Right forelimb (tissue), 1 donor: Measurements from ENCODE around the gene RAB4B.
A peak's percentile ranks its signal among the peaks of the same experiment; 100 is the strongest.
"Not testable (repeated sequence)": the region's sequence is repeated elsewhere in the genome, so short reads cannot be mapped to it uniquely, and the experiment has no call there.

ENCODE experiments used
- DNase-seq: peaks from one replicate; pipeline ENCODE4 v3.0.0-alpha.2; 2018

The RAB4B gene

GRCh38 chr19:40804783-40805242 is 26.8 kb downstream of the RAB4B start:
- DNase-seq = no peak

GRCh38 chr19:40805258-40805868 is 27.3 kb downstream of the RAB4B start:
- no peak for DNase-seq

GRCh38 chr19:40806423-40807146 is 28.5 kb downstream of the RAB4B start:
- DNase-seq = peak; percentile 88

GRCh38 chr19:40807147-40808020 is 29.3 kb downstream of the RAB4B start:
- DNase-seq = no peak

- DNase-seq = no peak
Observed at GRCh38 chr19:40808021-40808325, 29.9 kb downstream of the RAB4B start.

GRCh38 chr19:40808497-40808896 is 30.4 kb downstream of the RAB4B start:
- DNase-seq = no peak

- DNase-seq = no peak
Observed at GRCh38 chr19:40809358-40810086, 31.5 kb downstream of the RAB4B start.

GRCh38 chr19:40810160-40810559 is 32.1 kb downstream of the RAB4B start:
- DNase-seq = no peak

- DNase-seq = peak; percentile 87
Observed at GRCh38 chr19:40810649-40811408, 32.8 kb downstream of the RAB4B start.

GRCh38 chr19:40811478-40812341 is 33.7 kb downstream of the RAB4B start:
- DNase-seq = no peak

- DNase-seq = not testable (repeated sequence)
Observed at GRCh38 chr19:40812571-40812970, 34.5 kb downstream of the RAB4B start.

GRCh38 chr19:40813182-40813581 is 35.1 kb downstream of the RAB4B start:
- DNase-seq = peak; percentile 61

GRCh38 chr19:40815223-40815622 is 37.2 kb downstream of the RAB4B start:
- DNase-seq = no peak

GRCh38 chr19:40818480-40819399 is 40.7 kb downstream of the RAB4B start:
- peak; percentile 69 for DNase-seq

- DNase-seq = not testable (repeated sequence)
Observed at GRCh38 chr19:40819479-40820234, 41.6 kb downstream of the RAB4B start.

GRCh38 chr19:40822161-40822560 is 44.1 kb downstream of the RAB4B start:
- no peak for DNase-seq

GRCh38 chr19:40822704-40823553 is 44.9 kb downstream of the RAB4B start:
- DNase-seq = not testable (repeated sequence)

- not testable (repeated sequence) for DNase-seq
Observed at GRCh38 chr19:40824916-40825315, 46.9 kb downstream of the RAB4B start.
